GM21423 (cell line): ENCODE results near the gene MBD3.
A peak's percentile ranks its signal among the peaks of the same experiment; 100 is the strongest.

ENCODE experiments used
- ATAC-seq: cut with Tn5 transposase; IDR thresholded peaks from one replicate; pipeline ENCODE4 v1.9.1; 2021; ENCODE audit warnings: mild to moderate bottlenecking, moderate library complexity; ENCODE audit not compliant: unreplicated experiment

Gene MBD3

DNA sequence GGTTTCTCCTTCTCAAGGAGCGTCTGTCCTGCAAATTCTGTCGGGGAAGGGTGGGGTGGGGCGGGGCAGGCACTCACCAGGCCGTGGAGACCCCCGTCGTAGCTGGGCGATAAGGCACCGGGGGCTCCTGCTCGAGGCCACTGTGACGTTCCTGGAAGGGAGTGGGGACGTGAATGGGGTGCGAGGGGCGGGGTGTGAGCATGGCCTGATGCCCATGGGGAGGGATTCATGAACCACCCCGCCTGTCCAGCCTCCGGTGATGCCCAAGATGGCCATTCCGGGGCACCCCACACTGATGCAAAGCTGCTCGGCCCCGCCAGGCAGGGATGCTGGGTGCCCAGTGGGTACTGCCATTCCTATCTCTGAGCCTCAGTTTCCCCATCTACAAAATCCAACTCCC lies 27.0 kb upstream of the MBD3 start:
- no peak for ATAC-seq

DNA sequence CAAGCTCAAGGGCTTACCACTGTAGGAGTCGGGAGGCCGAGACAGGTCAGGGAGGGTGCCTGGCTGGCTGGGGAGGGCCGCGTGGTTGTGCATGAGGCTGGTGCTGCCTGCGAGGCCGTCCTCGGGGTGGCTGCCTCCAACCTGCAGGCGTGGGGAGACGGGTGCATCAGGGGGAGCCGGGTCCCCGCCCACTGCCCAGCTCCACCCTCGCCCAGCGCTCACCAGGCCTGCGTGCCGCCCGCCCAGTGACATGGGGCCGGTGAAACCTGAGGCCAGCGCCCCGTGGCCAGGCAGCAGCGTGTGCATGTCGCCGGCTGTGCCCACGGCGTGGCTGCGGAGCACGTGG lies 26.4 kb upstream of the MBD3 start:
- ATAC-seq: no peak

DNA sequence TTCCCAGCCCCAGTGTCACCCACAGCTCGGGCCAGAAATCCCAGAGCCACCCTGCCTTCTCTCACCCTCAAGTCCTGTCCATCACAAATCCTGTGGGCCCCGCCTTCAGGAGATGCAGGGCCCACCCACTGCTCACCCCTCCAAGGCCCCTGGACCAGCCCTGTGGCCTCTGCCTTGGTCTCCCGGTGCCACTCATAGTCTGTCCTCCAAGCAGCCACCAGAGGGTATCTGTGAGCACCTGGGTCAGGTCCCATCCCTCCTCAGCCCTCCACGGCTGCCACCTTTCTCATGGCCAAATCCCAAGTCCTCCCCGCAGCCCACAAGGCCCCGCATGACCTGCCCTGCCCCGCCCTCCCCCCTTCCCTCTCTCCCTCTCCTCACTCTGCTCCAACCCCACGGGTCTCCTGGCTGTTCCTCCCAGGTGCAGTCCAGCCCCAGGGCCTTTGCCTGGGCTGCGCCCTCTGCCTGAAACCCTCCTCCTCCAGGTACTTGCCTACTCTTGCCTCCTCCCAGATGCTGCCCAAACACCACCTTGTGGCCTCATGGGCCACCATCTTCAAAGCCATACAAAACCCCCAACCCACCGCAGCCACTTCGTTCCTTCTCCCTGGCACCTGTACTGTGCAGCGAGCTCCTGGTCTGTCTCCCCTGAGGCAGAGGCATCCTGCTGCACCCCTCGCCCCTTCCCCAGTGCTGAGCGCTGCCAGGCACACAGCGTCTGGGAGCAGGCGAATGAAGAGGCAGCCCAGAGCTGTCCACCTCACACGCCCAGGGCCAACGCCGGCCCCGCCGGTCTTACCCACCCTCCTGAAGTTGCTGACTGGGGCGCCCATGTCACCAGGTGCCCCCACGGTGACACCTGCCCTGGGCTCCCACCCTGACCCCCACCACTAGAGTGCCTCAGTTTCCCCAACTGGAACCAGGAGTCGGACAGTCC lies 25.8 kb upstream of the MBD3 start:
- no peak for ATAC-seq

DNA sequence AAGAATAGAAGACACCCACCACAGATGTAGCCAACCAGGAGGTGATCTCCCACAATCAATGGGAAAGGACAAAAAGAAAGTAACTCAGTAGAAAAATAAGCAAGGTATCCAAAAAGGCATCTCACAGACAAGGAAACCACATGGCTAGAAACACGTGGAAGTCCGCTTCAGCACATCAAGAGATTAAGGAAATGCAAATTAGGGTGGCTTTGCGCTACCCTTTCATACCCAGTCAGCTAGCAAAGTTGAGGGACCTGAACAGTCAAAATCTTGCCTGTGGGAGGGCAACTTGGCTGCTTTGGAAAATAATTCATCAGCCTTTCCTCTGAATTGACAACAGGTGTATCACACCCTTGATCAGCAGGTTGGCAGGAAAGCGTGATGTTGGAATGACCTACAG lies 24.2 kb upstream of the MBD3 start:
- ATAC-seq: no peak

DNA sequence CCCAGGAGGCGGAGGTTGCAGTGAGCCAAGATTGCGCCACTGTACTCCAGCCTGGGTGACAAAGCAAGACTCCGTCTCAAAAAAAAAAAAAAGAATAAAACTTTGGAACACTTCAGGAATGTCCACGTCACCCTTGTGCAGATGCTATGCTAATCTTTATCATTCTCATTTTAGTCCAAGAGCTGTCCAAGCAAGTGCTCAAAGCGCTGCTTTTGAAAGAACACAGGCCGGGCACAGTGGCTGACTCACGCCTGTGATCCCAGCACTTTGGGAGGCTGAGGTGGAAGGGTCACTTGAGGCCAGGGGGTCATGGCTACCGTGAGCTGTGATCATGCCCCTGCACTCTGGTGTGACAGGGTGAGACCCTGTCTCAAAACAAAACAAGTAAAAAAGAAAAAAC lies 23.7 kb upstream of the MBD3 start:
- ATAC-seq: no peak

DNA sequence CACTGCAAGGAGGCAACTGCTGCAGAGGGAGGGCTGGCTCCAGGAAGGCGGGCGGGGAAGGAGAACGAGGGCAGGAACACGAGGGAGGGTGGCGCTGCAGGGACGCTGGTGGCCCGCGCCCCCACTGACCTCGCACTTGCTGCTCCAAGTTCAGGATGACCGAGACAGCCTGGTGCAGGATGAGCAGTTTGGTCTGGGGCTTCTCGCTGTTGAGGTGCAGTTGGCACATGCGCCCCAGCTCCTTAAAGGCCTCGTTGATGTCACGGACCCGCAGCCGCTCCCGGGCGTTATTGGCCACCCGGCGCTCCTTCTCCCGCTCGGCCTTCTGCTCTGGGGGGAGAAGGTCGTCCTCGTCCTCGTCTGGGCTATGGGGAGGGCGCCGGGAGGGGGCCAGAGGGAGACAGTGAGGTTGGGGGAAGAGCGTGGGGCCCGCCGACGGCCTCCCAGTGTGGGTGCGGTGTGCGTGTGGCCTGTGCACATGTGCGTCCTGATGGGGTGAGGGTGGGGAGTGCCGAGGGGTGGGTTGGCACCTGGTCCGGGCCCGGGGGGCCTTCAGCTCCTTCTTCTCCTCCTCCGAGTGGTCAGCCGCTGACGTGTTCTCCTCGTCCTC lies 22.6 kb upstream of the MBD3 start:
- ATAC-seq: no peak

DNA sequence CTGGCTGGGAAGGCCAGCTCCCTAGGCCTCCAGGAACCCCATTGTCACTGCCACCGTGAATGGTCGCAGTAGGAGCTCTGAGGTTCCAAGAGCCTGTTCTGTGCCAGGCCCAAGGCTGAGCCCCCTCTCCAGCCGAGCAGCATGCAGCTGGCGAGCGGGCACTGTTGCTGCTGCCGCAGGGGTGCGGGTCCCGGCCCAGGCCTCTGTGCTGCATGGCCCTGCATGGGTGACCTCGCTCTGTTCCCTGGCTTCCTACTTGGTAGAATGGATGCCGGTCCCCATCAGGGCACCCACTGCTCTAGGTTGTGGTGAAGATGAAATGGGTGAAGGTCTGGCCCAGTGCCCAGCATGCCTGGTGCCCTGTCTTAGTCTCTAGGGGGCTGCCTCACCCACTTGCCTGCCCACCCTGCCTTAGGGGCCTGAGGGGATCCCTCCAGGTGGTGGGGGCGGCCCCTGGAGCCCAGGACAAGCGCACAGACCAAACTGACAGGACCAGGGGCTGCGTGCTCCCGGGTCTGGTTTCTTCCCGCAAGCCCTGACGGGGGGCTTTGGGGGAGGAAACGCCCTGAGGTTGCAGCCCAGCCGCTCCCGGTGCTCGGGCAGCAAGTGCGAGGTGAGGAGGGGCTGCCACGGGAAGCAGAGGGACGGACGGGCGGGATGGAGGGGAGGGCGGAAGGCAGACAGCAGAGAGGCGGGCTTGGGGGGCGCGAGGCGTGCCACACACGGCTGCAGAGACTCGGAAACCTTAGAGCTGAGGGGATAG lies 21.3 kb upstream of the MBD3 start:
- ATAC-seq: no peak

DNA sequence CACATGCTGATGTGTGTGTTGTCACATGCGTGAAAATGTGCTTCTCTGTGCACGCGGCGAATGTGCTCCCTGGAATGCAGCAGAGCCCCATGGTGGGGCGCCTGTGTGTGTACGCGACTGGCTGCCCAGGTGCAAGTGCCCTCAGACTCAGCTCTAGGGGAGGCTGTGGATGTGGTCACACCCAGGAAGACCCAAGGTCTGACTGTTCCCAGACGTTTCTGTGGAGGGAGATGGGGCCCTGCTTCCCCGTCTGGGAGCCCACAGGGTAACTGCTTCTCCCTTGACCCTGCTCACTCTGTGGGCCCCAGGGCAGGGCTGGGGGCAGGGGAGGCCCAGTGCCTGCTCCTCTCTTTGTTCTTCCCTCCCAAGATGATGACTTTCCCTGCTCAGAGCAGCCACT lies 20.5 kb upstream of the MBD3 start:
- ATAC-seq: no peak

DNA sequence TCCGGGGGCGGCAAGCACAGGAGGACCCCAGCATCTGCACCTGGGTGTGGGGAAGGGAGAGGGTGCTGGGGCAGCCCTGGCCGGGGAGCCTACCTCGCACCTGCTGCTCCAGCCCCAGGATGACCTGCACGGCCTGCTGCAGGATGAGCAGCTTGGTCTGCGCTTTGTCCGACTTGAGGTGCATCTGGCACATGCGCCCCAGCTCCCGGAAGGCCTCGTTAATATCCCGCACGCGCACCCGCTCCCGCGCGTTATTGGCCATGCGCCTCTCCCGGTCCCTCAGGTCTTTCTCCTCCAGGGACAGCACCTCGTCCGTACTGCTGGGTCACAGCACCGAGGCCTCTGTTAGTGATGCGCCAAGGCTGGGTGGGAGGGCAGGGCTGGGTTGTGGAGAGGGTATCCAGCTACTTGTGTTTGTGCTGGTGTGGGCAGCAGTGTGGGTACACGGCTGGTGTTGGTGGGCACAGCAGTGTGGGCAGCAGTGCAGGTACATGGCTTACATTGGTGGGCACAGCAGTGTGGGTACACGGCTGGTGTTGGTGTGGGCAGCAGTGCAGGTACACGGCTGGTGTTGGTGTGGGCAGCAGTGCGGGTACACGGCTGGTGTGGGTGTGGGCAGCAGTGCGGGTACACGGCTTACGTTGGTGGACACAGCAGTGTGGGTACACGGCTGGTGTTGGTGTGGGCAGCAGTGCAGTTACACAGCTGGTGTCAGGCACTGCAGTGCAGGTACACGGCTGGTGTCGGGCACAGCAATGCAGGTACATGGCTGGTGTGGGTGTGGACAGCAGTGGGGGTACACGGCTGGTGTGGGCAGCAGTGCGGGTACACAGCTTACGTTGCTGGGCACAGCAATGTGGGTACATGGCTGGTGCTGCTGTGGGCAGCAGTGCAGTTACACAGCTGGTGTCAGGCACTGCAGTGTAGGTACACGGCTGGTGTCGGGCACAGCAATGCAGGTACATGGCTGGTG lies 19.7 kb upstream of the MBD3 start:
- no peak for ATAC-seq

DNA sequence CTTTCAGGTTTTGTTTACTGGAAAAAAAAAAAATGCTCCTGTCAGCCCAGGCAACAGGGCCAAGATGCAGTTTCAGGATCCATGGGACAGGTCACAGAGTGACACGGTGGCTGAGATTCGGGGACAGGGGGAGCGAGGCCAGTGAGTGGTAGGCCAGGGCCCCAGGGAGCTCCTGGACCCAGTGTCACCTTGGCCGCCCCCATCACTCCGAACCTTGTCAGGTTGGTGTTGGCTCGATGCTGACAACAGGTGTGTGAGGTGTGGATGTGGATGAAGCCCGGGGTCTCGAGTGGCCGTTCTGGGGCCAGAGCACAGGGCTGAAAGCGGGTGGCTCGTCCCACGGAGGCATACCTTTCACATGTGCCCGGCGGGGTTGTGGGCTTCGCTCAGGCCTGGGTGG lies 18.7 kb upstream of the MBD3 start:
- ATAC-seq: no peak

DNA sequence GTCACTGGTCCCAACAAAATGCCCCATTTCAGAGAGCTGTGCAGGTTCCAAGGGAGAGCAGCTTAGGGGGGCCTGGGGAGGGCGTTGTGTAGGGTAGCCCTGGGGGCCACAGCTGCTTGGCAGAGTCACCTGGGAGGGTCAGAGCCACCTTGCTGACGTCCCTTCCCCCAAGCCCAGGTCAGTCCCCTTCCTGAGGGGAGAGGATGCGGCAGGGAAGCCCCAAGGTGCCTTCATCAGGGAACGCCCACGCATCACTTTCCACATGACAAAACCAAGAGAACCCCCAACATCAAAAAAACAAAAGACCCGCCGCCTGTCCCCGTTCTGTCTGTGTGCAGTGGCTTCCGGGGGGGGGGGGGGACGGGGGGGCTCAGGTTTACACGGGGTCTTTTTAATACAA lies 17.9 kb upstream of the MBD3 start:
- no peak for ATAC-seq

DNA sequence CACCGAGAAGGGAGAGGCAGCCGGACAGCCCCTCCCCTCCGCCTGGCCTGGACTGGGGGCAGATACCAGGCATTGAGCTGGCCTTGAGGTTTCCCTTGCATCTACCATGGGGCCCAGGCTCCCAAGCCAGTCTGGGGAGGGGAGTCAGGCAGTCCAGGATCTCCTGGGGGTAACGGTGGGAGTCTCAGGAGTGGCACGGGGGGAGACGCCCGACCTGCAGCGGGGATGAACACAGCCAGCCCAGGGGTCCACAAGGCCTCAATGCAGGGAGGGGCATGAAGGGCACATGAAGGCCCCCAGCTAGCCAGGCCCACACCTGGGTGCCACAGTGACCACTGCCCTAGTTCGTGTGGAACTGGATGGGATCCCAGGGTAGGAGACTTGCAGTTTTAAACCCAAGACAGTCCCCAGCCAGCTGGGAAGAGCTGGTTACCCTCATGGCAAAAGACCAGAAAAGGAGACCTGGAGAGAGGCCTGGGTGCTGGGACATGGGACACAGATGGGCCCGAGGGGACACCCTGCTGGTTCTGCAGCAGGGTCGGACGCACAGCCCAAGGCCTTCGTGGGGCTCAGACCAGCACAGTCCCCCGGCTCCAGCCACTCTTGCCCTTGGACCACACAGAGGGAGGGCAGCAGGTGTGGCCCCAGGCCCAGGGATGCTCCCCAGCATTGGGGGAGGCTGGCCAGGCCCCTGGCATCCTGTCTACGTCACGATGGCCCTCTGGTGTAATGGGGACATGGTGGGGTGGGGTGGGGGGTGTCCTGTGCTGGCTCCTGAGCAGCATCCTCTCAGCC lies 17.2 kb upstream of the MBD3 start:
- ATAC-seq: no peak

DNA sequence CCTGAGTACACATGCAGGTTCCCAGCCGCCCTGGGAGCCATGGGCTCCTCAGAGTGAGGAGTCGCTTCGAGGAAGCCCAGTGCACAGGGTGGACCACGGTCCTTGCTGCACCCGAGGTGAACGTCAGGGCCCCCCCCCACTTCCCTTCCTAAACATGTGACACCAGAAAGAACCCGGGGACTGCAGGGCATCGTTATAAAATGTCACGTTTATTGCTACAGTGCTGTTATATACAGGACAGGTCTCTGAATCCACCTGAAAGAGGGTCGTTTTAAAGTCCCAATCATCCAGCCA lies 16.4 kb upstream of the MBD3 start:
- ATAC-seq: no peak

DNA sequence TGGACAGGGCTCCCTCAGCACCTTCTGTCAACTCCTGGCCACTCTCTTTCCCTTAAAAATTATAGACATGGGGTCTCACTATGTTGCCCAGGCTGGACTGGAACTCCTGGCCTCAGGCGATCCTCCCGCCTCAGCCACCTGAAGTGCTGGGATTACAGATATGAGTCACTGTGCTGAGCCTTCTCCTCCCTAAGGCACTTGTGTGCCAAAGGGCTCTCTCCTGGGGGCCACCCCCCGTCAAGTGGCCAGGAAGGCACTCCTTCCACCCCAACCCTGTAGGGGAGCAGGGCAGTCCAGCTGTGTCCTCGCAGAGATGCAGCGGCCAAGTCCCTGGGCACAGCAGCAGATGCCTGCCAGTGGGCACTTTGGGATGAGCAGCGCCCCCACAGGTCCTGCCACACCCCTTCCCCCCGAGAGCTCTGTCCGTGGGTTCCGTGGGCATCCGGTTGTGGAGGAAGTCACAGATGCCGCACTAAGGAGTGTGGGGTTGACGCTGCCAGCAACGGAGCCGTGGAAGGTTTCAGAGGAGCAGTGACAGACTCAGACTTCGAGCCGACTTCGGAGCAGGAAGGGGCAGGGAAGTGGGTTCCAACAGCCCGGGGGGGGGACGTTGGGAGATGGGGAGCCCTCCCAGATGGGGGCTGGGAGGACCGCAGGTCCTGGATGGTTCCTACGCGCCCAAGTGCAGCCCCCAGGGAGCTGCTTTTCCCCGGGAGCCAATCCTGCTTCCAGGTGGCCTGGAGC lies 15.9 kb upstream of the MBD3 start:
- ATAC-seq: no peak

DNA sequence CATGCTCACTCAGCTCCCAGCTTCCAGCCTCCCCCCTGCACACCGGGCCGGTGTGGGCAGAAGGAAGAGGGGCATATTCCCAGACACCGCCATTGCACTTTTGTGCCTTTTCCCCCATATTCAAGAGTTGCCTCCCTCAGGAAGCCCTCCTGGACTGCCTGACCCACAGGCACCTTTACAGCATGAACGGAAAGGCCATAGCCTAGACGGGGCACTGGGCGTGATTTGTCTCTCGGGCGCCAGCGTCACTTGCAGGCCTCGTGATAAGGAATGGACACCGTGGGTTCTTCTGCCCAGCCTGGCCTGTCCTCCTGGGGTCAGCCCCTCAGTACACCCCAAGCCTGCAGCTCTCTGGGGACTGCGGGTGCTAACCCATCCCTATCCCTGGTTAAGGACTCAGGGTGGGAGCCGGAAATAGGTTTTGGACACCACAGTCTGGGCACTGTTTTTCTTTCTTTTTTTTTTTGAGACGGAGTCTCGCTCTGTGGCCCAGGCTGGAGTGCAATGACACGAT lies 13.5 kb upstream of the MBD3 start:
- no peak for ATAC-seq

DNA sequence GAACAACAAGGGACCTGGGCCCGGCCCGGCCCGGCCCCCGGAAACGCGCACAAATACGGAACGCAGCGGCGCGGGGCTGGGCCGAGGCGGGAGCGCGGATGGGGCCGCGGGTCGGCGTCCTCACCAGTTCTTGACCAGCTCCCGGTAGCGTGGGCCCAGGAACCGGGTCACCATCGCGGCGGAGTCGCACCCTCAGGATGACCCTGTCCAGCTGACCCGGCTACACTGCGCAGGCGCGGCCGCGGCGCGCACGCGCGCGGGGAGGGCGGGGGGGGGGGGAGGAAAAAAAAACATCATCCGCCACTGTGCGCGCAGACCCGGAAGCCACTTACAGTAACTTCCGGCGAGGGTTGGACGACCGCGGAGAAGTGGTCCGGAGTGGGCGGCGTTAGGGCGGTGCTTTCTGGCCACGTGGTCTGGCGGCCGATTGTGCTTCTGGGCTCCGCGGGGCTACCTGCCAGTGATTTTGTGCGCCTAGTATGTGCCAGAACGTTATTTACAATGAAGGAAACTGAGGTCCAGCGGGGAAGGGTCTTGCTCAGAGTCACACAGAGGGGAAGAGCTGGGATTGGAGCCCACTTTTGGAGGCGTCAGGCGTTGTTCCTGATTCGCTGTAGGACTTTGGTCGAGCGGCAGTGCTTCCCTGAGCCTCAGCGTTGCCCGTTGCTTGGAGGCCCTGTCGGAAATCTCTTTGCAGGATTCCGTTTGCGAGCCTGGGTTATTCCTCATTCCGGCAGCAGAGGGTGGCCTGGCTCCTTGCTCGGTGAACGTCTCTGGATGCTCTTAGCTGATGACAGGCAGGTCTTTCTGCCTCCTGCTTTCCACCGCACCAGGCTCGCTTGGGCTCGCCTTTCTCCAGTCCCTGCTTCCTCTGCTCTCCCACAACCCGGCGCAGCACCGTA lies 12.8 kb upstream of the MBD3 start, which contains the start of gene UQCR11:
Gene UQCR11 (minus strand): TSS at position 227 of the 902 bp plus-strand sequence. CDS start 53 bp downstream, at position 174.
- ATAC-seq: peak; percentile 89

DNA sequence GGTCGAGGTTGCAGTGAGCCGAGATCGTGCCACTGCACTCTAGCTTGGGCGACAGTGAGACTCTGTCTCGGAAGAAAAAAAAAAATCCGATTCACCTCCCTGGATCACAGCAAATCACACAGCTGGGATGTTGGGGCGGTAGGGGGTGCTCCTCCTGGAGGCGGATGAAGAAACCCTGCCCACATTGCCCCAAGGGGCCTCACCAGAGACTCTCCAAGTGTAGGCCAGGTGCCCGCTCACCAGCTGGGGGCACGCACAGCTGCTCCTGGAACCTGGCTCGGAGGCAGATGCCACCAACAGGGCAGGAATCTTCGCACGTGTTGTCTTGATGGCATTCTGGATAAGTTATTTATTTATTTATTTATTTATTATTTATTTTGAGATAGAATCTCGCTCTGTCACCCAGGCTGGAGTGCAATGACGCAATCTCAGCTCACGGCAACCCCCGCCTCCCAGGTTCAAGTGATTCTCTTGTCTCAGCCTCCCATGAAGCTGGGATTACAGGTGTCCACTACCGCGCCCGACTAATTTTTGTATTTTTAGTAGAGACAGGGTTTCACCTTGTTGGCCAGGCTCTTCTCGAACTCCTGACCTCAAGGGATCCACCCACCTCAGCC lies 9.5 kb upstream of the MBD3 start:
- no peak for ATAC-seq

DNA sequence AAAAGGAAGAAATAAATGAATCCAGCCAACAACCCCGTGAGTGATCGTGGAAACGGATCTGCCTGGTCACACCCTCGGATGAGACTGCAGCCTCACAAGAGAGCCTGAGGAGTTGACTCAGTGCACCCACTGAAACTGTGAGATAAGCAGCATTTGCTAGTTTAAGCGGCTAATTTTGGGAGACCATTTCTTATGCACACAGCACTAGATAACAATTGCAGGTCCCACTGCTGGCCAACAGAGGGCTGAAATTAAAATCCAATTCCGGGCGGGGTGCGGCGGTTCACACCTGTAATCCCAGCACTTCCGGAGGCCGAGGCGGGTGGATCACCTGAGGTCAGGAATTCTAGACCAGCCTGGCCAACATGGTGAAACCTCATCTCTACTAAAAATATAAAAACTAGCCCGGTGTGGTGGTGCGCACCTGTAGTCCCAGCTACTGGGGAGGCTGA lies 9.0 kb upstream of the MBD3 start:
- no peak for ATAC-seq
